ENCODE results near the gene OR2V1.

- TF ChIP-seq POLR2A (IDR thresholded peaks at IDR 0.05) (no peak), CTCF (IDR thresholded peaks at IDR 0.05 in 4 of 5, conservative IDR thresholded peaks at IDR 0.05 in 1 of 5) (no peak)
Measured at GRCh38 chr5:181114284-181114843, 16.6 kb downstream of the OR2V1 start.
